Suprapubic skin (tissue), 3 donors: Measurements from ENCODE around the gene LCN10.

Experiments
- EP300 ChIP-seq: sonication (generic); formaldehyde crosslinking; IDR thresholded peaks from one replicate; pipeline ENCODE4 v1.6.1; 2017; ENCODE audit warnings: antibody characterized with exemption
- TF ChIP-seq, protein P1 (sequence below), 2 donors: fragments of 200-600 bp in 1 of 2; fragments of 450-650 bp in 1 of 2; sonication (generic) in 1 of 2; IDR thresholded peaks; one replicate each; pipeline ENCODE4 v1.5.1; 2016 to 2019; ENCODE audit warnings: antibody characterized with exemption in 2 of 2, mild to moderate bottlenecking in 1 of 2, moderate library complexity in 1 of 2

DNA sequence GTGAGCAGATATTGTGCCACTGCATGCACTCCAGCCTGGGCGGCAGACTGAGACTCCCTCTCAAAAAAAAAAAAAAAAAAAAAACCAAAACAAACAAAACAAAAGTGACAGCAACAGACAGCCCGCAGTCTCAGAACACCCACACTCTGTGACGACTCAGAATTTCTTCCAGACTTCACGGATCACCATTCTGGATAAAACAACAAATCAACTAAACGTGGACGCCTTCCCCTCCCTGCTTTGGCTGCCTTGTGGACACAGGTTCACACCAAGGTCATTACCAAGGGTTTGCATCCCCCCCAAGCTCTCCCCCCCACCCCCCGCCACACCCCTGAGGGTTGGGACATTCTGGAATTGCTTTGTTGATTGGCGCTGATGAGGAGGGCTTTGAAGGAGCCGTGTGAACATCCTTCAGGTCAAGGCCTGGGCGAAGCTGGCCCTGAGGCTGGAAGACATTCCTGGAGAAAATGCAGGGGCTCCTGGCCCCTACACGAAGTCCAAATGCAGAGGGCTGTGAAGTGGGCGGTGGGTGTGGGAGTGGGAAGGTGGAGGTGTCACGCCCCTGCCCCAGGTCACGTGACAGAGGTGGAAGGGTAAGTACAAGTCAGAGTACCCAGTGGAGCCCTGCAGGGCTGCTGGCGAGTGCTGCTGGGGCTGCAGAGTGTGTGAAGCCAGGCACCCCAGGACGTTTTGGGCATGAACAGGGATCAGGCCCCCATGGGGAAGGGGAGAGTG lies 10.1 kb downstream of the LCN10 start:
- TF ChIP-seq, protein P1, sequence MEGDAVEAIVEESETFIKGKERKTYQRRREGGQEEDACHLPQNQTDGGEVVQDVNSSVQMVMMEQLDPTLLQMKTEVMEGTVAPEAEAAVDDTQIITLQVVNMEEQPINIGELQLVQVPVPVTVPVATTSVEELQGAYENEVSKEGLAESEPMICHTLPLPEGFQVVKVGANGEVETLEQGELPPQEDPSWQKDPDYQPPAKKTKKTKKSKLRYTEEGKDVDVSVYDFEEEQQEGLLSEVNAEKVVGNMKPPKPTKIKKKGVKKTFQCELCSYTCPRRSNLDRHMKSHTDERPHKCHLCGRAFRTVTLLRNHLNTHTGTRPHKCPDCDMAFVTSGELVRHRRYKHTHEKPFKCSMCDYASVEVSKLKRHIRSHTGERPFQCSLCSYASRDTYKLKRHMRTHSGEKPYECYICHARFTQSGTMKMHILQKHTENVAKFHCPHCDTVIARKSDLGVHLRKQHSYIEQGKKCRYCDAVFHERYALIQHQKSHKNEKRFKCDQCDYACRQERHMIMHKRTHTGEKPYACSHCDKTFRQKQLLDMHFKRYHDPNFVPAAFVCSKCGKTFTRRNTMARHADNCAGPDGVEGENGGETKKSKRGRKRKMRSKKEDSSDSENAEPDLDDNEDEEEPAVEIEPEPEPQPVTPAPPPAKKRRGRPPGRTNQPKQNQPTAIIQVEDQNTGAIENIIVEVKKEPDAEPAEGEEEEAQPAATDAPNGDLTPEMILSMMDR (IDR thresholded peaks at IDR 0.05): no peak
- no peak for TF ChIP-seq EP300
